Neural cell (in vitro differentiated cells): ENCODE data around the gene SAP30BP.

ENCODE experiments used
- EP300 ChIP-seq: fragments of 450-650 bp; conservative IDR thresholded peaks from 2 replicates; pipeline ENCODE4 v1.6.1; 2014; ENCODE audit warnings: antibody characterized with exemption, mild to moderate bottlenecking, moderate library complexity; ENCODE audit not compliant: poor library complexity, severe bottlenecking
- MXI1 ChIP-seq: fragments of 450-650 bp; conservative IDR thresholded peaks from 2 replicates; pipeline ENCODE4 v1.6.1; 2014; ENCODE audit warnings: antibody characterized with exemption, mild to moderate bottlenecking; ENCODE audit not compliant: poor library complexity, severe bottlenecking
- POLR2AphosphoS5 ChIP-seq: IDR thresholded peaks from 2 replicates; pipeline ENCODE4 v1.6.1; 2012
- SMC3 ChIP-seq: fragments of 450-650 bp; conservative IDR thresholded peaks from 2 replicates; pipeline ENCODE4 v1.6.1; 2014; ENCODE audit warnings: antibody characterized with exemption, mild to moderate bottlenecking, moderate library complexity; ENCODE audit not compliant: poor library complexity
- TAF1 ChIP-seq: IDR thresholded peaks from 2 replicates; pipeline ENCODE4 v1.6.1; 2012; ENCODE audit warnings: low read depth
- TF ChIP-seq, protein P1 (sequence below): fragments of 450-650 bp; IDR thresholded peaks from 2 replicates; pipeline ENCODE4 v1.5.1; 2014; ENCODE audit warnings: antibody characterized with exemption, mild to moderate bottlenecking, moderate library complexity; ENCODE audit not compliant: poor library complexity, severe bottlenecking

GRCh38 chr17:75621489-75621888 lies 45.6 kb upstream of the SAP30BP start:
- TF ChIP-seq, protein P1, sequence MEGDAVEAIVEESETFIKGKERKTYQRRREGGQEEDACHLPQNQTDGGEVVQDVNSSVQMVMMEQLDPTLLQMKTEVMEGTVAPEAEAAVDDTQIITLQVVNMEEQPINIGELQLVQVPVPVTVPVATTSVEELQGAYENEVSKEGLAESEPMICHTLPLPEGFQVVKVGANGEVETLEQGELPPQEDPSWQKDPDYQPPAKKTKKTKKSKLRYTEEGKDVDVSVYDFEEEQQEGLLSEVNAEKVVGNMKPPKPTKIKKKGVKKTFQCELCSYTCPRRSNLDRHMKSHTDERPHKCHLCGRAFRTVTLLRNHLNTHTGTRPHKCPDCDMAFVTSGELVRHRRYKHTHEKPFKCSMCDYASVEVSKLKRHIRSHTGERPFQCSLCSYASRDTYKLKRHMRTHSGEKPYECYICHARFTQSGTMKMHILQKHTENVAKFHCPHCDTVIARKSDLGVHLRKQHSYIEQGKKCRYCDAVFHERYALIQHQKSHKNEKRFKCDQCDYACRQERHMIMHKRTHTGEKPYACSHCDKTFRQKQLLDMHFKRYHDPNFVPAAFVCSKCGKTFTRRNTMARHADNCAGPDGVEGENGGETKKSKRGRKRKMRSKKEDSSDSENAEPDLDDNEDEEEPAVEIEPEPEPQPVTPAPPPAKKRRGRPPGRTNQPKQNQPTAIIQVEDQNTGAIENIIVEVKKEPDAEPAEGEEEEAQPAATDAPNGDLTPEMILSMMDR, result no peak
- TF ChIP-seq TAF1 (no peak), SMC3 (no peak), EP300 (no peak), POLR2AphosphoS5 (no peak), MXI1 (no peak)
